ENCODE measurements around the gene SMNDC1.
"Not testable (repeated sequence)": the region's sequence is repeated elsewhere in the genome, so short reads cannot be mapped to it uniquely, and the experiment has no call there.

The SMNDC1 gene

GRCh38 chr10:110249489-110249888, 55.2 kb downstream of the SMNDC1 start:
- DNase-seq: not testable (repeated sequence)

DNA sequence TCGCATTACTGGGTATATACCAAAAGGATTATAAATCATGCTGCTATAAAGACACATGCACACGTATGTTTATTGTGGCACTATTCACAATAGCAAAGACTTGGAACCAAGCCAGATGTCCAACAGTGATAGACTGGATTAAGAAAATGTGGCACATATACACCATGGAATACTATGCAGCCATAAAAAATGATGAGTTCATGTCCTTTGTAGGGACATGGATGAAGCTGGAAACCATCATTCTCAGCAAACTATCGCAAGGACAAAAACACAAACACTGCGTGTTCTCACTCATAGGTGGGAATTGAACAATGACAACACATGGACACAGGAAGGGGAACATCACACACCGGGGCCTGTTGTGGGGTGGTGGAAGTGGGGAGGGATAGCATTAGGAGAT, 56.9 kb downstream of the SMNDC1 start:
- not testable (repeated sequence) for DNase-seq

GRCh38 chr10:110244550-110244949, 60.2 kb downstream of the SMNDC1 start:
- DNase-seq: no peak

DNA sequence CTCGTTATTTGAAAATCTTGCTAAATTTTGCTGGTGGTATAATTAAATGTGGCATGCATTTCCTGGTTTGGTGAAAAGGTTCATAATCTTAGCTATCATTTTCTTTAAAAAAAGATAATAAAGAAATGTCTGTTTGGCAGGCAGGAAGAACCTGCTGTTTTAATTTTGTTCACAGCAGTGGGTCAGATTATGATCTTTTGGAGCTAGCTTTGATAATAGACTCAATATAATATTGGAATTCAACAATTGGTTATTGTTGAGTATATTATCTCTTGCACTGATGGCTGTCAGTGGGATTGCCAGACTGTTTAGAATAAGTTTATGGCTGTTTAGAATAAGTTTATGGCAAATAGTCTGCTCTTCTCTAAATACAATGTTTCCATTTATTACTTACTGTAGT, 62.2 kb downstream of the SMNDC1 start:
- DNase-seq: no peak

DNA sequence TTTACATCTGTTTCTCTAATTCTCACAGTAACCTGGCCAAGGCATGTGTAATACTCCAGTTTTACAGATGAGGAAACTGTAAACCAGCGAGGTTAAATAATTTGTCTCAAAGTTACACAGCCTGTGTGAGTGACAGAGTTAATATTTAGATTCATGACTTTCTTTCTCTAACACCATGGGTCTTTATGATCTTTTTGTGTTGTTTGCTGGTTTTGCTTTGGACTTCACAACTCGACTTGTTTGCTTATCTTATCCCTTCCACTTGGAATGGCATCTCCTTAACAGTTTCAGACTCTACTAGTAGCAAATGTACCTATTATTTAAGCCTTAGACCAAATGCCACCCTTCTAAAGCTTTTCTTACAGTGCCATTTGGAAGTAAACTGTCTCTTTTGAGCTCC, 62.9 kb downstream of the SMNDC1 start:
- DNase-seq: no peak

- DNase-seq: no peak
These were observed 63.3 kb downstream of the SMNDC1 start for GRCh38 chr10:110241407-110241806.
